ENCODE data around the gene ANO1. TPM values are rescaled to one million over a fixed set of nuclear protein-coding genes. Genes with fewer than 3 reads are reported as not detected.

Gene ANO1
- total RNA-seq, 1 donor from 2014 or later = 0.62 TPM

DNA sequence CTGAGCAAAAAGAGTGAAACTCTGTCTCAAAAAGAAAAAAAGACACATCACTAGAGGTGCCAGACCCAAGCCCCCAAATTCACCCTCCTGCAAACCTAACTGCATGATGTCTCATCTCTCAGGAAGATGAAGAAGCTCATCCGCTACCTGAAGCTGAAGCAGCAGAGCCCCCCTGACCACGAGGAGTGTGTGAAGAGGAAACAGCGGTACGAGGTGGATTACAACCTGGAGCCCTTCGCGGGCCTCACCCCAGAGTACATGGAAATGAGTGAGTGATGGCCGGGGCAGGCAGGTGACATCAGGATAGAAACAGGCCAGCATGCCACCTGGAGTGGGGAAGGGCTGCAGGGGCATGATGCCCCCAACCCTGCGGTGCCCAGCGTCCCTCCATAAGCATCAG, 89.0 kb downstream of the ANO1 start:
- no peak for DNase-seq

- DNase-seq = no peak
Observed at GRCh38 chr11:70167723-70168404, 89.7 kb downstream of the ANO1 start.

- DNase-seq = no peak
Observed at GRCh38 chr11:70168405-70168754, 90.3 kb downstream of the ANO1 start.

- DNase-seq = no peak
Observed at GRCh38 chr11:70169127-70169526, 91.0 kb downstream of the ANO1 start.

DNA sequence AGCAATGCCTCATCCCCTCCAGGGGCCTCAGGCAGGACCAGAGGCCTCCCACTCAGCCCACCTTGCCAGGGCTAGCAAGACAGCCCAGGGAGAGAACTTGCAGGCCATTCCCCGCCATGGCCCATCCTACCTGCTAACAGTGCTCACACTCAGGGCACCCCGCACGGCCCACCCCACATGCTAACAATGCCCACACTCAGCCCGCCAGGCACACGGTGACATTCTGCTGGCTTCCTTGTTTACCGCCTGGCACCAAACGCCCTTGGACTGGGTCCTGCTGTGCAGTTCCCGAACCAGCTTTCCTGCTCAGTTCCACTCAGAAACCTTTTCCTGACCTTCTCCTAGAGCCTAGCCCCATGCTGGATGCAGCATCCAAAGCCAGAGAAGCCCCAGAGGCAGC, 91.5 kb downstream of the ANO1 start:
- DNase-seq = no peak

- DNase-seq = no peak
Observed at GRCh38 chr11:70170596-70171210, 92.6 kb downstream of the ANO1 start.

- DNase-seq = no peak
Observed at GRCh38 chr11:70173018-70173417, 94.9 kb downstream of the ANO1 start.

- DNase-seq = no peak
Observed at GRCh38 chr11:70174547-70175235, 96.6 kb downstream of the ANO1 start.

- DNase-seq = no peak
Observed at GRCh38 chr11:70175236-70175698, 97.2 kb downstream of the ANO1 start.

- DNase-seq = no peak
Observed at GRCh38 chr11:70176940-70177689, 99.0 kb downstream of the ANO1 start.

DNA sequence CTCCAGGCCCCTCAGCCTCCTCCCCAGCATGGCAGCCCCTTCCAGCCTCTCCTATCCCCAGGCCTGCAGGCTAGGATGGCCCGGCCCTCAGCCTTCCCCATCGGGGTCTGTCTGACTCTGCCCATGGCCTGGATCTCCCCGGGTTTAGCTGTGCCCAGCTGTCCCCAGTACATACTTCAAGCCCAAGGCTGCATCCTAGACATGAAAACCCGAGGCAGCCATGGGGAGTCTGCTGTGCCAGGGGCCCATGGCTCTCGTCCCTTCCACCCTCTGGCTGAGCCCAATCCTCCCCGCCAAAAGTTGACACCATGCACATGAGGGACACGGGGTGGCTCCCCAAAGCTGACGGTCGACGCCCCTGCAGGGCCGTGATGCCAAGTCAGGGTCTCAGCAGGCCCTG, 102.8 kb downstream of the ANO1 start:
- DNase-seq = no peak

DNA sequence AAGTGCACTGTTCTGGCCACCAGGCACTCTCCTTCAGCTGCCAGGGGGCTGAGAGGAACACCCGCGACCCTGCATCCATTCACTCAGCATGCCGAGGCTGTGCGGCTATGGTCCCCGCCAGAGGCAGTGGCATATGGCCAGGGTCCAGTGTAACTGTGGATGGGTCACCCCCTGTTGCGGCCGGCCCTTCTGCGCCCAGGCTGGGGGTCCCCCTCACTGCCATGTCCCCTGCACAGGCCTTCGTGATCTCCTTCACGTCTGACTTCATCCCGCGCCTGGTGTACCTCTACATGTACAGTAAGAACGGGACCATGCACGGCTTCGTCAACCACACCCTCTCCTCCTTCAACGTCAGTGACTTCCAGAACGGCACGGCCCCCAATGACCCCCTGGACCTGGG, 104.1 kb downstream of the ANO1 start:
- DNase-seq = no peak

GRCh38 chr11:70183032-70183431, 104.9 kb downstream of the ANO1 start:
- no peak for DNase-seq

DNA sequence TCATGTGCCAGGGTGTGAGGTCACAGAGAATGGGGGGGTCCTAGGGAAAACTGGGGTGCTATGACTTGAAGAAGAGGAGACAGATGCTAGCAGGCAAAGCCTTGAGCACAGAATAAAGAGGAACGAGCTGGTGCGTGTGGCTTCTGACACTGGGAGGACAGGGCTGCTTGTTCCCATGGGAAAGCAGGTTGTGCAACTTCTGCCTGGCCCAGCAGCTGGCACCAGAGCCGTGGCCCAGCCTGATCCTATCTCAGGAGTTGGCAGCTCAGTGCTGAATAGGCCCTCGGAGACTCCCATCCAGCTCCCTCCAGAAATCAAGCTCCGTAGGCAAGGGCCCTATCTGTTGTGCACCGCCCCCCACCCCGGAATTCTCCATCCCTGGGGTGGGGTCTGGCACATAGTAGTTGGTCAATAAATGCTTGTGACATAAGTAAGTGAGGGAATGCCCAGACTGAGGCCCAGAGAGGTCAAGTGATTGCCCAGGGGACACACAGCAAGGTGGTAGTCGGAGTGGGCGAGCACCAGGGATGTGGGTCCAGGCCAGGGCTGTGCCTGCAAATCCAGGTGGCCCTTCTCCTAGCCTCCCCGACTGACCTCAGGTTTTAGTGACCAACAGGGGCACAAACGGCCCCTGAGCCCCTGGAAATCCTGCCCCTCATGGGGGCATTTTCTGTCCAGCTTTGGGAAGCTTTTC, 105.5 kb downstream of the ANO1 start:
- DNase-seq = no peak

- DNase-seq = no peak
Observed at GRCh38 chr11:70184396-70184795, 106.3 kb downstream of the ANO1 start.

- DNase-seq = no peak
Observed at GRCh38 chr11:70185348-70186055, 107.4 kb downstream of the ANO1 start.

DNA sequence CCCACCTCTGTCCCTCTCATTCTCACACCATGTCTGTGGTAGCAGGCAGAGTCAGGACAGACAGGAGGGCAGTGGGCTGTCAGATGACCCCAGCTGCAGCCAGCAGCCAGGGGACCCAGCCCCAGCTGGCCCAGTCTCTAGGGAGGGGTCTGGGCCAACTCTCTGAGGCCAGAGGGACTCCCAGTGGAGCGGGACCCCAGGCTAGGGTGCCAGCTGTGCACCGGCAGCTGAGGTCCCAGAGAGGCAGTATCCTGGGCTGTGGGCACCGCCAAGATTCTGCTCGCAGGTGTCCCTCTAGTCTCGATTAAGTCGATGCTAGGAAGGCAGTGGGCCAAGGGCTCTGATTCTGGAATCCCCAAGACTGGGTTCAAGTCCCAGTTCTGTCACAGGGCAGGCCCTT, 108.3 kb downstream of the ANO1 start:
- DNase-seq = no peak

GRCh38 chr11:70186936-70187335, 108.8 kb downstream of the ANO1 start:
- no peak for DNase-seq

- DNase-seq = no peak
Observed at GRCh38 chr11:70187771-70188170, 109.7 kb downstream of the ANO1 start.

DNA sequence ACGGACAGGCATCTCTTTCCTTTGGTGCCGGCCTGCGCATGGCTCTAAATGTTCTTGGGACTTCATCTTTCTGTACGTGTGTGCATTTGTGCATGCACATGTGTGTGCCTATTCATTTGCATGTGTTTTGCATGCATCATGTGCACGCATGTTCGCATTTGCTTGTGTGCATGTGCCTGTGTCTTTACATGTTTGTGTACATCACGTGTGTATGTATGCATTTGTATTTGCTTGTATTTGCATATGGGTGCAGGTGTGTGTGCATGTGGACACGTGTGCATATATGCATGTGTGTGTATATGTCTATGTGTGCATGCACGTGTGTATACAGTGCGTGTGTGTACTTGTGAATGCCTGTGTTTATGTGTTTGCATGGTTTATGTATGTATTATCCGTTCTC, 111.5 kb downstream of the ANO1 start:
- no peak for DNase-seq

- no peak for DNase-seq
Observed at GRCh38 chr11:70191495-70192140, 113.5 kb downstream of the ANO1 start.
